Natural killer cell (primary cell): ENCODE data around the gene MORN1. TPM values are rescaled to one million over a fixed set of nuclear protein-coding genes. Genes with fewer than 3 reads are reported as not detected.

Experiments
- ATAC-seq, 3 donors: fragments of 150-1000 bp in 2 of 3; fragments of 200-7000 bp in 1 of 3; cut with Tn5 transposase; 1 replicate in 1 of 3; 2 replicates in 2 of 3; pipeline ENCODE4 v1.10.0; 2021; ENCODE audit warnings: mild to moderate bottlenecking in 2 of 3, moderate library complexity in 2 of 3
- DNase-seq, 2 donors: peaks; one replicate each; pipeline versions ENCODE4 v3.0.0 to v3.0.0-alpha.2; 2013 to 2021; ENCODE audit warnings: mixed read lengths in 1 of 2
- H3K27ac ChIP-seq: one replicate; pipeline ENCODE4 v1.5.1; 2013; ENCODE audit warnings: mild to moderate bottlenecking, low read length
- H3K27me3 ChIP-seq: one replicate; pipeline ENCODE4 v1.6.1; 2013; ENCODE audit warnings: low read length; ENCODE audit not compliant: control insufficient read depth, insufficient read depth
- H3K36me3 ChIP-seq: one replicate; pipeline ENCODE4 v1.6.1; 2013; ENCODE audit warnings: low read length; ENCODE audit not compliant: control insufficient read depth, insufficient read depth
- H3K4me1 ChIP-seq: one replicate; pipeline ENCODE4 v1.6.1; 2013; ENCODE audit warnings: low read length; ENCODE audit not compliant: control insufficient read depth, insufficient read depth
- H3K4me3 ChIP-seq: one replicate; pipeline ENCODE4 v1.5.1; 2013; ENCODE audit warnings: low read length
- H3K9me3 ChIP-seq: one replicate; pipeline ENCODE4 v1.6.1; 2013; ENCODE audit warnings: low read length; ENCODE audit not compliant: control insufficient read depth, insufficient read depth
- H3K27ac Mint-ChIP-seq, 2 donors: one replicate each; pipeline ENCODE4 v1.8.0; 2022; ENCODE audit warnings: mild to moderate bottlenecking in 2 of 2, mixed read lengths in 2 of 2, moderate library complexity in 1 of 2
- H3K27me3 Mint-ChIP-seq, 2 donors: one replicate each; pipeline ENCODE4 v1.8.0; 2022; ENCODE audit warnings: low read depth in 2 of 2, mixed read lengths in 2 of 2
- H3K36me3 Mint-ChIP-seq: one replicate; pipeline ENCODE4 v1.8.0; 2022; ENCODE audit warnings: mixed read lengths
- H3K4me1 Mint-ChIP-seq, 2 donors: one replicate each; pipeline ENCODE4 v1.8.0; 2022; ENCODE audit warnings: mixed read lengths in 2 of 2
- H3K4me3 Mint-ChIP-seq: one replicate; pipeline ENCODE4 v1.8.0; 2022; ENCODE audit warnings: mild to moderate bottlenecking, moderate library complexity, mixed read lengths
- H3K9me3 Mint-ChIP-seq, 2 donors: one replicate each; pipeline ENCODE4 v1.8.0; 2022; ENCODE audit warnings: mixed read lengths in 2 of 2
- WGBS: methylation state at CpG from one replicate; pipeline ENCODE4 v1.1.7; 2013; ENCODE audit warnings: missing lambda C conversion rate; ENCODE audit not compliant: insufficient coverage; 5-methylcytosine and 5-hydroxymethylcytosine counted together
- intact Hi-C: fragments of 100-400 bp; cut with micrococcal nuclease; formaldehyde crosslinking; loops from one replicate; pipeline ENCODE4 v1.14.2; 2022
- total RNA-seq, 4 donors: library from RNA; stranded (reverse); fragments of 120-200 nt in 1 of 4; gene quantifications; one replicate each; pipeline versions ENCODE4 v1.2.3 to v1.2.4, GENCODE V29; 2013 to 2022
- TF ChIP-seq, protein P1 (sequence below): fragments of 200-600 bp; IDR thresholded peaks from one replicate; pipeline ENCODE4 v1.8.0; 2022; ENCODE audit warnings: antibody characterized with exemption

Gene MORN1
- total RNA-seq, 3 donors from 2014 or later (not counting 1 experiment from before 2014, with no cell fraction given), result 8.0 to 9.3 (median 8.8) TPM

GRCh38 chr1:2339206-2340085 is 51.9 kb downstream of the MORN1 start:
- H3K27ac ChIP-seq, result no peak overlapping the region
- TF ChIP-seq, protein P1, sequence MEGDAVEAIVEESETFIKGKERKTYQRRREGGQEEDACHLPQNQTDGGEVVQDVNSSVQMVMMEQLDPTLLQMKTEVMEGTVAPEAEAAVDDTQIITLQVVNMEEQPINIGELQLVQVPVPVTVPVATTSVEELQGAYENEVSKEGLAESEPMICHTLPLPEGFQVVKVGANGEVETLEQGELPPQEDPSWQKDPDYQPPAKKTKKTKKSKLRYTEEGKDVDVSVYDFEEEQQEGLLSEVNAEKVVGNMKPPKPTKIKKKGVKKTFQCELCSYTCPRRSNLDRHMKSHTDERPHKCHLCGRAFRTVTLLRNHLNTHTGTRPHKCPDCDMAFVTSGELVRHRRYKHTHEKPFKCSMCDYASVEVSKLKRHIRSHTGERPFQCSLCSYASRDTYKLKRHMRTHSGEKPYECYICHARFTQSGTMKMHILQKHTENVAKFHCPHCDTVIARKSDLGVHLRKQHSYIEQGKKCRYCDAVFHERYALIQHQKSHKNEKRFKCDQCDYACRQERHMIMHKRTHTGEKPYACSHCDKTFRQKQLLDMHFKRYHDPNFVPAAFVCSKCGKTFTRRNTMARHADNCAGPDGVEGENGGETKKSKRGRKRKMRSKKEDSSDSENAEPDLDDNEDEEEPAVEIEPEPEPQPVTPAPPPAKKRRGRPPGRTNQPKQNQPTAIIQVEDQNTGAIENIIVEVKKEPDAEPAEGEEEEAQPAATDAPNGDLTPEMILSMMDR, result no peak
- WGBS, result 91% methylated on average over 45 of the region's 45 CpGs
- Mint-ChIP-seq H3K9me3 (no peaks in the 10 kb centered on the region), H3K4me1 (no peaks in the 10 kb centered on the region), H3K36me3 (no peaks in the 10 kb centered on the region), H3K4me3 (no peak overlapping the region), H3K27ac (no peak overlapping the region), H3K27me3 (no peaks in the 10 kb centered on the region)
- ATAC-seq (no peak), DNase-seq (no peak)
- H3K4me3 ChIP-seq, result no peak overlapping the region
- H3K36me3 ChIP-seq, result no peaks in the 10 kb centered on the region
- H3K4me1 ChIP-seq, result no peaks in the 10 kb centered on the region
- intact Hi-C loops, result no loop called here
- no peaks in the 10 kb centered on the region for H3K9me3 ChIP-seq
- H3K27me3 ChIP-seq, result no peaks in the 10 kb centered on the region

- Histone ChIP-seq H3K4me3 (no peak overlapping the region), H3K36me3 (no peaks in the 10 kb centered on the region), H3K4me1 (no peaks in the 10 kb centered on the region), H3K27me3 (no peaks in the 10 kb centered on the region), H3K9me3 (no peaks in the 10 kb centered on the region), H3K27ac (no peak overlapping the region)
- Mint-ChIP-seq H3K36me3 (no peaks in the 10 kb centered on the region), H3K9me3 (no peaks in the 10 kb centered on the region), H3K4me3 (no peak overlapping the region), H3K27ac (peak overlapping the region in 1 of 2 donors; percentile 51), H3K4me1 (no peaks in the 10 kb centered on the region), H3K27me3 (no peaks in the 10 kb centered on the region)
- intact Hi-C loops, result no loop called here
- WGBS, result 69% methylated on average over 10 of the region's 10 CpGs
- TF ChIP-seq, protein P1, result no peak
- ATAC-seq, result no peak
- DNase-seq, result no peak
These were observed 53.9 kb downstream of the MORN1 start for GRCh38 chr1:2337501-2337900.

DNA sequence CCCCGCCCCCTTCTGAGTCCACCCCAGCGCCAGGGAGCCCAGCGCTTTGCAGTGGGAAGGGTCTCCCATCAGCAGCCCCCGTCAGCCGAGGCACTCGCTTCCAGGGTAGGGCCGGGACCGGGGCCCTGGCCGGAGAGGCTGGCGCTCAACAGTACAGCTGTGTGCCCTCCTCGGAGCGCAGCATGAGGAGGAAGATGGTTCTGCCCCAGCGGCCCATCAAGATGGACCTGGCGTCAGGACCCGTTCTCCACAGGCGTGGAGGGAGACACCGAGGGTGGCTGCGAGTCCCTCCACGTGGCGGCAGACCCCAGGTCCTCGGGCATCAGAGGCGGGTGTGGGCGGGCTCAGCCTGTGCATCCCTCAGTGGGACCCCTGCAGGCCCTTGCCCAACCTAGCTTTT is 54.3 kb downstream of the MORN1 start:
- H3K9me3 Mint-ChIP-seq, result no peaks in the 10 kb centered on the region
- Histone ChIP-seq H3K4me3 (no peak overlapping the region), H3K27me3 (no peaks in the 10 kb centered on the region), H3K36me3 (no peaks in the 10 kb centered on the region), H3K27ac (no peak overlapping the region), H3K4me1 (no peaks in the 10 kb centered on the region), H3K9me3 (no peaks in the 10 kb centered on the region)
- no peaks in the 10 kb centered on the region for H3K4me1 Mint-ChIP-seq
- no peaks in the 10 kb centered on the region for H3K36me3 Mint-ChIP-seq
- no peak overlapping the region for H3K4me3 Mint-ChIP-seq
- no peak for ATAC-seq
- H3K27ac Mint-ChIP-seq, result no peak overlapping the region
- intact Hi-C loops, result no loop called here
- DNase-seq, result no peak
- TF ChIP-seq, protein P1, result no peak
- no peaks in the 10 kb centered on the region for H3K27me3 Mint-ChIP-seq
- 88% methylated on average over 23 of the region's 23 CpGs for WGBS
